ENCODE results near the gene WDR70.

DNA sequence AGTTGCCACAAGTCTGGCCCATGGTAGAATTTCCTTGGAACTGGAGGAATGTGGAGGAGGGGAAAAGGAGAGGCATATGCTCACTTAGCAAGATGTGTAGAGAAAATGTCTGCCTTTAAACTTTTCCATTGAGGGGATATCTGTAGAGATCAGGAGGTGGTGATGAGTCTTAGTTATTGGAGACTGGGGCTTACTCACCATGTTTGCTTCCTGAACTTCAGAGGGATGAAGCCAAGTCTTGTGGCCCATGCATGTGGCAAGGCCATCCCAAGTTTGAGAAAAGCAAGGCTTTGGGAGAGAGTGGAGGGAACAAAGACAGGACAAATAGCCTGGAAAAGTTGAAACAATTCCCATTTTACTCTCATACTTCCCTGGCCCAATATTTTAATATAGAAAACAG, 336.2 kb downstream of the WDR70 start:
- TF ChIP-seq, protein P1, sequence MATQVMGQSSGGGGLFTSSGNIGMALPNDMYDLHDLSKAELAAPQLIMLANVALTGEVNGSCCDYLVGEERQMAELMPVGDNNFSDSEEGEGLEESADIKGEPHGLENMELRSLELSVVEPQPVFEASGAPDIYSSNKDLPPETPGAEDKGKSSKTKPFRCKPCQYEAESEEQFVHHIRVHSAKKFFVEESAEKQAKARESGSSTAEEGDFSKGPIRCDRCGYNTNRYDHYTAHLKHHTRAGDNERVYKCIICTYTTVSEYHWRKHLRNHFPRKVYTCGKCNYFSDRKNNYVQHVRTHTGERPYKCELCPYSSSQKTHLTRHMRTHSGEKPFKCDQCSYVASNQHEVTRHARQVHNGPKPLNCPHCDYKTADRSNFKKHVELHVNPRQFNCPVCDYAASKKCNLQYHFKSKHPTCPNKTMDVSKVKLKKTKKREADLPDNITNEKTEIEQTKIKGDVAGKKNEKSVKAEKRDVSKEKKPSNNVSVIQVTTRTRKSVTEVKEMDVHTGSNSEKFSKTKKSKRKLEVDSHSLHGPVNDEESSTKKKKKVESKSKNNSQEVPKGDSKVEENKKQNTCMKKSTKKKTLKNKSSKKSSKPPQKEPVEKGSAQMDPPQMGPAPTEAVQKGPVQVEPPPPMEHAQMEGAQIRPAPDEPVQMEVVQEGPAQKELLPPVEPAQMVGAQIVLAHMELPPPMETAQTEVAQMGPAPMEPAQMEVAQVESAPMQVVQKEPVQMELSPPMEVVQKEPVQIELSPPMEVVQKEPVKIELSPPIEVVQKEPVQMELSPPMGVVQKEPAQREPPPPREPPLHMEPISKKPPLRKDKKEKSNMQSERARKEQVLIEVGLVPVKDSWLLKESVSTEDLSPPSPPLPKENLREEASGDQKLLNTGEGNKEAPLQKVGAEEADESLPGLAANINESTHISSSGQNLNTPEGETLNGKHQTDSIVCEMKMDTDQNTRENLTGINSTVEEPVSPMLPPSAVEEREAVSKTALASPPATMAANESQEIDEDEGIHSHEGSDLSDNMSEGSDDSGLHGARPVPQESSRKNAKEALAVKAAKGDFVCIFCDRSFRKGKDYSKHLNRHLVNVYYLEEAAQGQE (IDR thresholded peaks at IDR 0.05) = no peak
- TF ChIP-seq, protein P2, sequence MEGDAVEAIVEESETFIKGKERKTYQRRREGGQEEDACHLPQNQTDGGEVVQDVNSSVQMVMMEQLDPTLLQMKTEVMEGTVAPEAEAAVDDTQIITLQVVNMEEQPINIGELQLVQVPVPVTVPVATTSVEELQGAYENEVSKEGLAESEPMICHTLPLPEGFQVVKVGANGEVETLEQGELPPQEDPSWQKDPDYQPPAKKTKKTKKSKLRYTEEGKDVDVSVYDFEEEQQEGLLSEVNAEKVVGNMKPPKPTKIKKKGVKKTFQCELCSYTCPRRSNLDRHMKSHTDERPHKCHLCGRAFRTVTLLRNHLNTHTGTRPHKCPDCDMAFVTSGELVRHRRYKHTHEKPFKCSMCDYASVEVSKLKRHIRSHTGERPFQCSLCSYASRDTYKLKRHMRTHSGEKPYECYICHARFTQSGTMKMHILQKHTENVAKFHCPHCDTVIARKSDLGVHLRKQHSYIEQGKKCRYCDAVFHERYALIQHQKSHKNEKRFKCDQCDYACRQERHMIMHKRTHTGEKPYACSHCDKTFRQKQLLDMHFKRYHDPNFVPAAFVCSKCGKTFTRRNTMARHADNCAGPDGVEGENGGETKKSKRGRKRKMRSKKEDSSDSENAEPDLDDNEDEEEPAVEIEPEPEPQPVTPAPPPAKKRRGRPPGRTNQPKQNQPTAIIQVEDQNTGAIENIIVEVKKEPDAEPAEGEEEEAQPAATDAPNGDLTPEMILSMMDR (IDR thresholded peaks at IDR 0.05; ENCODE audit: low read depth, low read length, missing input control) = no peak
- TF ChIP-seq, protein P3, sequence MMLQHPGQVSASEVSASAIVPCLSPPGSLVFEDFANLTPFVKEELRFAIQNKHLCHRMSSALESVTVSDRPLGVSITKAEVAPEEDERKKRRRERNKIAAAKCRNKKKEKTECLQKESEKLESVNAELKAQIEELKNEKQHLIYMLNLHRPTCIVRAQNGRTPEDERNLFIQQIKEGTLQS (IDR thresholded peaks at IDR 0.05) = no peak
- TF ChIP-seq RAD21 (IDR thresholded peaks at IDR 0.05) (no peak), SP1 (IDR thresholded peaks at IDR 0.05) (no peak), GABPA (IDR thresholded peaks at IDR 0.05 in 1 of 2, conservative IDR thresholded peaks at IDR 0.05 in 1 of 2) (no peak), JUND (IDR thresholded peaks at IDR 0.05) (no peak), EGR1 (IDR thresholded peaks at IDR 0.05; ENCODE audit: low read depth in 2 of 2) (no peak)
- TF ChIP-seq, protein P4, sequence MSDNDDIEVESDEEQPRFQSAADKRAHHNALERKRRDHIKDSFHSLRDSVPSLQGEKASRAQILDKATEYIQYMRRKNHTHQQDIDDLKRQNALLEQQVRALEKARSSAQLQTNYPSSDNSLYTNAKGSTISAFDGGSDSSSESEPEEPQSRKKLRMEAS (IDR thresholded peaks at IDR 0.05) = no peak

Measured in liver (tissue), 3 donors.